Loucy (cell line): ENCODE data around the gene NHSL1.

Source experiments
- EZH2phosphoT487 ChIP-seq: fragments of 200-600 bp; IDR thresholded peaks from 2 replicates; pipeline ENCODE4 v1.6.1; 2018; ENCODE audit warnings: antibody characterized with exemption, mild to moderate bottlenecking, moderate library complexity, borderline replicate concordance
- TF ChIP-seq, protein P1 (sequence below): fragments of 200-600 bp; sonication (generic); conservative IDR thresholded peaks from 2 replicates; pipeline ENCODE4 v1.5.1; 2014; ENCODE audit warnings: mild to moderate bottlenecking, antibody characterized with exemption, low read length

DNA sequence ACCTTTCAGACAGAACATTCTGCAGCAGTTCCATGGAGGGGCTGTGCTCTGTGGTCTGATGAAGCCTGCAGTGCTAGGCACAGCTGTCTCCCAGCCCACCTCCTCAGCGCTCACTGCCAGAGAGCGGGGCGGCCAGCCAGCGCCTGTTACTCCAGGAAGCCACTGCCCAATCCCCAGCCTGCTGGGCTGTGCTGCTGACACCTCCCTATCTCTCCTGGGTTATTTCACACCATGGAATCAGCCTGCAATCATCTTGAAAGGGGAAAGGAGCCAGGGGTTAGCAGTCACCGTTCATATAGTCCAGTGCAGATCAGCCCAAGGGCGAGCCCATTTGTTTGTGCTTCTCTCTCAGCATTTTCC is 46.3 kb upstream of the NHSL1 start:
- no peak for TF ChIP-seq EZH2phosphoT487
- TF ChIP-seq, protein P1, sequence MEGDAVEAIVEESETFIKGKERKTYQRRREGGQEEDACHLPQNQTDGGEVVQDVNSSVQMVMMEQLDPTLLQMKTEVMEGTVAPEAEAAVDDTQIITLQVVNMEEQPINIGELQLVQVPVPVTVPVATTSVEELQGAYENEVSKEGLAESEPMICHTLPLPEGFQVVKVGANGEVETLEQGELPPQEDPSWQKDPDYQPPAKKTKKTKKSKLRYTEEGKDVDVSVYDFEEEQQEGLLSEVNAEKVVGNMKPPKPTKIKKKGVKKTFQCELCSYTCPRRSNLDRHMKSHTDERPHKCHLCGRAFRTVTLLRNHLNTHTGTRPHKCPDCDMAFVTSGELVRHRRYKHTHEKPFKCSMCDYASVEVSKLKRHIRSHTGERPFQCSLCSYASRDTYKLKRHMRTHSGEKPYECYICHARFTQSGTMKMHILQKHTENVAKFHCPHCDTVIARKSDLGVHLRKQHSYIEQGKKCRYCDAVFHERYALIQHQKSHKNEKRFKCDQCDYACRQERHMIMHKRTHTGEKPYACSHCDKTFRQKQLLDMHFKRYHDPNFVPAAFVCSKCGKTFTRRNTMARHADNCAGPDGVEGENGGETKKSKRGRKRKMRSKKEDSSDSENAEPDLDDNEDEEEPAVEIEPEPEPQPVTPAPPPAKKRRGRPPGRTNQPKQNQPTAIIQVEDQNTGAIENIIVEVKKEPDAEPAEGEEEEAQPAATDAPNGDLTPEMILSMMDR = no peak
